Large intestine (tissue), 3 donors: ENCODE results near the gene CYBC1. TPM values are rescaled to one million over a fixed set of nuclear protein-coding genes. Genes with fewer than 3 reads are reported as not detected.

Experiments used
- DNase-seq, 2 donors: peaks; one replicate each; pipeline versions ENCODE4 v3.0.0 to v3.0.0-alpha.2; 2013
- H3K27ac ChIP-seq: one replicate; pipeline ENCODE4 v1.5.1; 2013; ENCODE audit warnings: low read length
- H3K27me3 ChIP-seq: 2 replicates; pipeline ENCODE4 v1.6.1; 2013; ENCODE audit warnings: low read length; ENCODE audit not compliant: control insufficient read depth, insufficient read depth
- H3K36me3 ChIP-seq: 2 replicates; pipeline ENCODE4 v1.6.1; 2013; ENCODE audit warnings: low read length; ENCODE audit not compliant: control insufficient read depth, insufficient read depth
- H3K4me1 ChIP-seq: one replicate; pipeline ENCODE4 v1.6.1; 2013; ENCODE audit warnings: low read length; ENCODE audit not compliant: control insufficient read depth, insufficient read depth
- H3K4me3 ChIP-seq: one replicate; pipeline ENCODE4 v1.5.1; 2013; ENCODE audit warnings: low read length
- H3K9me3 ChIP-seq: one replicate; pipeline ENCODE4 v1.6.1; 2013; ENCODE audit warnings: mild to moderate bottlenecking, low read depth, low read length, moderate library complexity; ENCODE audit not compliant: control insufficient read depth
- WGBS: methylation state at CpG from one replicate; pipeline ENCODE4 v1.1.5; 2013; ENCODE audit warnings: low lambda C conversion rate; ENCODE audit not compliant: insufficient coverage; 5-methylcytosine and 5-hydroxymethylcytosine counted together
- polyA plus RNA-seq: library from polyadenylated mRNA; unstranded; fragments of 120-200 nt; gene quantifications from one replicate; pipeline ENCODE4 v1.2.1, GENCODE V29; 2013

The CYBC1 gene
- polyA plus RNA-seq, 1 donor = 60.4 TPM

- Histone ChIP-seq H3K9me3 (no peaks in the 10 kb centered on the region), H3K27me3 (no peaks in the 10 kb centered on the region), H3K4me3 (no peak overlapping the region), H3K27ac (no peak overlapping the region), H3K36me3 (peaks cover 41% of the 10 kb centered on the region), H3K4me1 (no peaks in the 10 kb centered on the region)
- DNase-seq = no peak
- no CpG with 5 or more reads among the region's 38 CpGs for WGBS
Observed at GRCh38 chr17:82397449-82398335, 52.9 kb downstream of the CYBC1 start.

GRCh38 chr17:82396601-82397435, 53.7 kb downstream of the CYBC1 start:
- WGBS = 33% methylated on average over 1 of the region's 19 CpGs
- DNase-seq = no peak
- no peak overlapping the region for H3K4me3 ChIP-seq
- H3K9me3 ChIP-seq = no peaks in the 10 kb centered on the region
- no peaks in the 10 kb centered on the region for H3K27me3 ChIP-seq
- no peaks in the 10 kb centered on the region for H3K4me1 ChIP-seq
- peaks cover 46% of the 10 kb centered on the region for H3K36me3 ChIP-seq
- no peak overlapping the region for H3K27ac ChIP-seq

- H3K4me1 ChIP-seq = no peaks in the 10 kb centered on the region
- WGBS = no CpG with 5 or more reads among the region's 12 CpGs
- no peak for DNase-seq
- H3K27me3 ChIP-seq = no peaks in the 10 kb centered on the region
- peaks cover 30% of the 10 kb centered on the region for H3K36me3 ChIP-seq
- H3K9me3 ChIP-seq = no peaks in the 10 kb centered on the region
- H3K4me3 ChIP-seq = no peak overlapping the region
- H3K27ac ChIP-seq = no peak overlapping the region
Observed at GRCh38 chr17:82394278-82394677, 56.3 kb downstream of the CYBC1 start.

- H3K4me1 ChIP-seq = no peaks in the 10 kb centered on the region
- H3K27me3 ChIP-seq = peaks cover 2% of the 10 kb centered on the region
- peaks cover 2% of the 10 kb centered on the region for H3K9me3 ChIP-seq
- peaks cover 28% of the 10 kb centered on the region for H3K36me3 ChIP-seq
- no peak for DNase-seq
- H3K27ac ChIP-seq = no peak overlapping the region
- no CpG with 5 or more reads among the region's 15 CpGs for WGBS
- no peak overlapping the region for H3K4me3 ChIP-seq
Observed at GRCh38 chr17:82392941-82393340, 57.6 kb downstream of the CYBC1 start.

Other genes with a start within 250 kb of the CYBC1 start
- 45.6 TPM for gene CCDC57, start 237.9 kb downstream of the CYBC1 start, polyA plus RNA-seq
- gene SLC16A3, start 221.7 kb downstream of the CYBC1 start, polyA plus RNA-seq = 19.5 TPM
- gene CSNK1D, start 177.1 kb downstream of the CYBC1 start, polyA plus RNA-seq = 147 TPM
- gene CD7, start 133.1 kb downstream of the CYBC1 start, polyA plus RNA-seq = 8.6 TPM
- 16.1 TPM for gene SECTM1, start 117.0 kb downstream of the CYBC1 start, polyA plus RNA-seq
- not detected for gene TEX19, start 91.5 kb downstream of the CYBC1 start, polyA plus RNA-seq
- gene UTS2R, start 79.0 kb downstream of the CYBC1 start, polyA plus RNA-seq = 0.04 TPM
- 50.4 TPM for gene HEXD, start 32.4 kb downstream of the CYBC1 start, polyA plus RNA-seq
- 20.9 TPM for gene OGFOD3, start 32.2 kb downstream of the CYBC1 start, polyA plus RNA-seq
- gene NARF, start 8.0 kb upstream of the CYBC1 start, polyA plus RNA-seq = 44.1 TPM
- gene FOXK2, start 69.0 kb upstream of the CYBC1 start, polyA plus RNA-seq = 29.7 TPM
- 65.7 TPM for gene WDR45B, start 197.7 kb upstream of the CYBC1 start, polyA plus RNA-seq
- gene RAB40B, start 247.9 kb upstream of the CYBC1 start, polyA plus RNA-seq = 18.0 TPM